ENCODE data around the gene PRKAB1. TPM values are rescaled to one million over a fixed set of nuclear protein-coding genes. Genes with fewer than 3 reads are reported as not detected.

PRKAB1 gene
- total RNA-seq, 1 donor from 2014 or later: 22.3 TPM

DNA sequence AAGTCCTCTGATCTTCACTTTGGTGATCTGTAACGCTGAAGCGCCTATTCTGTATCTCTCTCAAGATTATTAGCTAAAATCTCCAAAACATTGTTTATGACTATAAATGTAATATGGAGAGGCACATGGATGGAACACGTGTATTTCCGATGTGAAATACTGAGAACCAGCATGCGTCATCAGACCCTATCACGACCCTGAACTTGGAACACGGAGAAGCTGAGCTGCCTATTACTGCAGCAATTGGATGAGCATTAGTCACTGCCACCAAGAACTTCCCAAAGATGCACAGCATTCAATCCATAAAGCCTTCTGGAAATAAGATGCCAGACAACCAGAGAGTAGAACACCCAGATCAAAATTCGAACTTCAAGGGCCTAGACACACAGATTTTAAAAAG, 61.9 kb downstream of the PRKAB1 start:
- H3K4me3 ChIP-seq (ENCODE audit: low read depth, low read length): no peak overlapping the region
- no peak for DNase-seq (ENCODE audit: low read depth)
- TF ChIP-seq, protein P1, sequence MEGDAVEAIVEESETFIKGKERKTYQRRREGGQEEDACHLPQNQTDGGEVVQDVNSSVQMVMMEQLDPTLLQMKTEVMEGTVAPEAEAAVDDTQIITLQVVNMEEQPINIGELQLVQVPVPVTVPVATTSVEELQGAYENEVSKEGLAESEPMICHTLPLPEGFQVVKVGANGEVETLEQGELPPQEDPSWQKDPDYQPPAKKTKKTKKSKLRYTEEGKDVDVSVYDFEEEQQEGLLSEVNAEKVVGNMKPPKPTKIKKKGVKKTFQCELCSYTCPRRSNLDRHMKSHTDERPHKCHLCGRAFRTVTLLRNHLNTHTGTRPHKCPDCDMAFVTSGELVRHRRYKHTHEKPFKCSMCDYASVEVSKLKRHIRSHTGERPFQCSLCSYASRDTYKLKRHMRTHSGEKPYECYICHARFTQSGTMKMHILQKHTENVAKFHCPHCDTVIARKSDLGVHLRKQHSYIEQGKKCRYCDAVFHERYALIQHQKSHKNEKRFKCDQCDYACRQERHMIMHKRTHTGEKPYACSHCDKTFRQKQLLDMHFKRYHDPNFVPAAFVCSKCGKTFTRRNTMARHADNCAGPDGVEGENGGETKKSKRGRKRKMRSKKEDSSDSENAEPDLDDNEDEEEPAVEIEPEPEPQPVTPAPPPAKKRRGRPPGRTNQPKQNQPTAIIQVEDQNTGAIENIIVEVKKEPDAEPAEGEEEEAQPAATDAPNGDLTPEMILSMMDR (conservative IDR thresholded peaks at IDR 0.05; ENCODE audit: low read depth, low read length): no peak

DNA sequence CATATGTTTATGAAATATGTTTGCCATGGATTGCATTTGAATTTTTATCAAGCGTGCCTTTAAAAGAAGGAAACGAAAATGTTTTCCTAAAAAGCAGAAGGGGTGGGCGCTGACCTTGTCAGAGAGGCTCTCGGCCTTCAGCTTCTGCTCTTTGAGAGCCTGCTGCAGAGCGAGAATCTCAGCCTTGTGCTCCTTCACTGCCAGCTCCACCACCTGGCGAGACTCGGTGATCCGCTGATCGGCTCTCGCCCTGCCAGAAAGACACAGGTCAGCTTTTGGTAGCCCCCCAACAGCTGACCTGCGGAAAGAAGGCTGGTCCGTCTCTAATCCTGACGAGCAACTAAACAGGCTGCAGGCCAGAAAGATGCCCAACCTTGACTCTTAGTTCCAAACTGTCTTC, 62.4 kb downstream of the PRKAB1 start:
- no peak overlapping the region for H3K4me3 ChIP-seq (ENCODE audit: low read depth, low read length)
- TF ChIP-seq, protein P1 (conservative IDR thresholded peaks at IDR 0.05; ENCODE audit: low read depth, low read length): no peak
- DNase-seq (ENCODE audit: low read depth): no peak

Other genes starting within 250 kb of the PRKAB1 start
- gene TMEM233, start 74.4 kb upstream of the PRKAB1 start, total RNA-seq: 0.17 TPM in 1 of 2 replicates, not detected in the other
- 26.5 and 28.1 TPM in 2 replicates for gene CIT, start 209.2 kb downstream of the PRKAB1 start, total RNA-seq